ENCODE measurements around the gene CFAP77.

The CFAP77 gene

DNA sequence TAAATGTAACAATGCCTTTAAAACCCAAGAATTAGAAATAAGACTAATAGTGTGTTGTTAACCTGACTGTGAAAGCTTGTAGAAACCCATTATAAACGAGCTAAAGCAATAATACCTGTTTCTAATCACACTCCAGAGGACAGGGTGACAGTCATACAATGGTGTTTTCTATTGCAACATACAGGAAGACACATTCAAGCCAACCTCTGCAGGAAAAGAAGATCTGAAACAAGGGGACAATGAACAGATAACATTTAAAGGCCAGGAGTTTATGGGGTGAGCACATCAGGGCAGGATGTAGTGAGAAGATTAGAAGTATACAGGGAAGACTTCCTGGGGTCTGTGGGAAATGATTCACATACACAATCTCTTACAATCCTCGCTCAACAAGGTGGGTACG lies 186.2 kb downstream of the CFAP77 start:
- no peak overlapping the region for H3K4me3 ChIP-seq (replicated peaks; ENCODE audit: insufficient read depth, low read length)
- TF ChIP-seq, protein P1, sequence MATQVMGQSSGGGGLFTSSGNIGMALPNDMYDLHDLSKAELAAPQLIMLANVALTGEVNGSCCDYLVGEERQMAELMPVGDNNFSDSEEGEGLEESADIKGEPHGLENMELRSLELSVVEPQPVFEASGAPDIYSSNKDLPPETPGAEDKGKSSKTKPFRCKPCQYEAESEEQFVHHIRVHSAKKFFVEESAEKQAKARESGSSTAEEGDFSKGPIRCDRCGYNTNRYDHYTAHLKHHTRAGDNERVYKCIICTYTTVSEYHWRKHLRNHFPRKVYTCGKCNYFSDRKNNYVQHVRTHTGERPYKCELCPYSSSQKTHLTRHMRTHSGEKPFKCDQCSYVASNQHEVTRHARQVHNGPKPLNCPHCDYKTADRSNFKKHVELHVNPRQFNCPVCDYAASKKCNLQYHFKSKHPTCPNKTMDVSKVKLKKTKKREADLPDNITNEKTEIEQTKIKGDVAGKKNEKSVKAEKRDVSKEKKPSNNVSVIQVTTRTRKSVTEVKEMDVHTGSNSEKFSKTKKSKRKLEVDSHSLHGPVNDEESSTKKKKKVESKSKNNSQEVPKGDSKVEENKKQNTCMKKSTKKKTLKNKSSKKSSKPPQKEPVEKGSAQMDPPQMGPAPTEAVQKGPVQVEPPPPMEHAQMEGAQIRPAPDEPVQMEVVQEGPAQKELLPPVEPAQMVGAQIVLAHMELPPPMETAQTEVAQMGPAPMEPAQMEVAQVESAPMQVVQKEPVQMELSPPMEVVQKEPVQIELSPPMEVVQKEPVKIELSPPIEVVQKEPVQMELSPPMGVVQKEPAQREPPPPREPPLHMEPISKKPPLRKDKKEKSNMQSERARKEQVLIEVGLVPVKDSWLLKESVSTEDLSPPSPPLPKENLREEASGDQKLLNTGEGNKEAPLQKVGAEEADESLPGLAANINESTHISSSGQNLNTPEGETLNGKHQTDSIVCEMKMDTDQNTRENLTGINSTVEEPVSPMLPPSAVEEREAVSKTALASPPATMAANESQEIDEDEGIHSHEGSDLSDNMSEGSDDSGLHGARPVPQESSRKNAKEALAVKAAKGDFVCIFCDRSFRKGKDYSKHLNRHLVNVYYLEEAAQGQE (IDR thresholded peaks at IDR 0.05; ENCODE audit: insufficient replicate concordance, low read depth), result no peak
- no peak for TF ChIP-seq POLR2AphosphoS5 (IDR thresholded peaks at IDR 0.05; ENCODE audit: low read depth)
- TF ChIP-seq CTCF (IDR thresholded peaks at IDR 0.05; ENCODE audit: insufficient read depth, low read length), result no peak
- H3K27me3 ChIP-seq (ENCODE audit: insufficient read depth, poor library complexity, severe bottlenecking), result peaks cover 7% of the 10 kb centered on the region
- H3K27ac ChIP-seq (replicated peaks), result no peak overlapping the region
- DNase-seq (ENCODE audit: low read depth in 1 of 2, low spot score in 1 of 2), result no peak

- TF ChIP-seq SPI1 (IDR thresholded peaks at IDR 0.05; ENCODE audit: borderline replicate concordance, low read depth) (peak; percentile 57; the same call in 1 of the 2 replicates), CTCF (IDR thresholded peaks at IDR 0.05; ENCODE audit: insufficient read depth, low read length) (no peak), POLR2AphosphoS5 (IDR thresholded peaks at IDR 0.05; ENCODE audit: low read depth) (peak; percentile 41; the same call in 1 of the 2 replicates)
- TF ChIP-seq, protein P1 (IDR thresholded peaks at IDR 0.05; ENCODE audit: insufficient replicate concordance, low read depth), result no peak
- Histone ChIP-seq H3K27me3 (ENCODE audit: insufficient read depth, poor library complexity, severe bottlenecking) (no peaks in the 10 kb centered on the region), H3K27ac (replicated peaks) (peak overlapping the region; percentile 14), H3K4me3 (replicated peaks; ENCODE audit: insufficient read depth, low read length) (no peak overlapping the region)
- DNase-seq (ENCODE audit: low read depth in 1 of 2, low spot score in 1 of 2), result peak; percentile 61 to 75
These were observed 187.2 kb downstream of the CFAP77 start for GRCh38 chr9:132597073-132597775.

DNA sequence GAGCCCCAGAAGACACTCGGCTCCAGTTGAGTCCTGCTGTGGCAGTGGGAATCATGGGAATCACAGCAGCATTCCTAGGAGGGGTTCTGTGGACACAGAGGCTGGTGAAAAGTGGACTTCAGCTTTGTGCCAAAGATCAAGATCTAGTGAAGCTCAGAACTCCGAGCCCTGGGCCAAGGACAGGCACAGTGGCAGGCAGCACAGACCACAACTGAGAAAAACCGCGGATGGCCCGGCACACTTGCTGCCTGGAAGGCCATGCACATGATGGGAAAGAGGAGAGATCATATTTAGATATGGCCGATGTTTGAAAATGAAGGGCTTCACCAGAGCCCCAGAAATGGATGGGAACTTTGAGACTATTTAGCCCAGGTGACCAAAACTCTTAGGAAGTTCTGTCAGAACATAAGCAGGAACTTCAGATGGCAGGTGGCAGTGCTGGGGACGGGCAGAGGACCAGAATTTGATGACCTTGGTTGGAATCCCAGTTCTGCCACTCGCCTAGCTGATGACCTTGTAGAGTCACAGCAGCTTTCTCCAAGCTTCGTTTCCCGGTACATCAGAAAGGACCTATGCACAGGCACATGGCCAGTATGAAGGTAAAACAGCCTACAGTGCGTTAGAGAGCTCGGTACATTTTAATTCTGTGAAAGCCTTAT lies 190.4 kb downstream of the CFAP77 start:
- no peak for DNase-seq (ENCODE audit: low read depth in 1 of 2, low spot score in 1 of 2)
- TF ChIP-seq SPI1 (IDR thresholded peaks at IDR 0.05; ENCODE audit: borderline replicate concordance, low read depth) (no peak), CTCF (IDR thresholded peaks at IDR 0.05; ENCODE audit: insufficient read depth, low read length) (no peak), POLR2AphosphoS5 (IDR thresholded peaks at IDR 0.05; ENCODE audit: low read depth) (no peak), GABPA (IDR thresholded peaks at IDR 0.05; ENCODE audit: low read depth) (no peak)
- TF ChIP-seq, protein P1 (IDR thresholded peaks at IDR 0.05; ENCODE audit: insufficient replicate concordance, low read depth), result no peak
- H3K27ac ChIP-seq (replicated peaks), result no peak overlapping the region
- no peak overlapping the region for H3K4me3 ChIP-seq (replicated peaks; ENCODE audit: insufficient read depth, low read length)
- no peaks in the 10 kb centered on the region for H3K27me3 ChIP-seq (ENCODE audit: insufficient read depth, poor library complexity, severe bottlenecking)
